Body of pancreas (tissue), 4 donors: ENCODE data around the gene NPY4R.
"Not testable (repeated sequence)": the region's sequence is repeated elsewhere in the genome, so short reads cannot be mapped to it uniquely, and the experiment has no call there.

Source experiments
- POLR2A ChIP-seq, 3 donors: fragments of 450-650 bp; IDR thresholded peaks; one replicate each; pipeline ENCODE4 v1.6.1; 2016; ENCODE audit warnings: antibody characterized with exemption in 3 of 3, mild to moderate bottlenecking in 2 of 3
- TF ChIP-seq, protein P1 (sequence below), 7 experiments: fragments of 450-650 bp in 4 of 7; fragments of 200-600 bp in 3 of 7; sonication (generic) in 3 of 7; IDR thresholded peaks; one replicate each; pipeline ENCODE4 v1.5.1; 2016 to 2019; ENCODE audit warnings: antibody characterized with exemption in 7 of 7

DNA sequence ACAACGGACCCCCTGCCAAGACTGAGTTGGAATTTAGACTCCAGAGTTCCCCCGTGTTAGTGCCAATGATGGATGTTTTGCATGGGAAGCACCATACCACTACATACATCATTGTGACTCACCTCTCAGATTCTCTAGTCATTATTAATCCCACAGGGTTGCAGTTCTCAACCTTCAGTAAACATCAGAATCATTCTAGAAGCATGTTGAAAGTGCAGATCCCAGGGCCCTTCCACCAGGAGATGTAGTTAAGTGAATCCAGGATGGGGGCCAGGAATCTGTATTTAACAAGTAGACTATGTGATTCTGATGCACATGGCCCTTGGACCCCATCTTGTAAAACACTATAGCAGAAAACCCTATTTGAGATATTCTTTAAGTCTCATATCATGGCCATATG is 2.1 kb downstream of the NPY4R start:
- TF ChIP-seq, protein P1, sequence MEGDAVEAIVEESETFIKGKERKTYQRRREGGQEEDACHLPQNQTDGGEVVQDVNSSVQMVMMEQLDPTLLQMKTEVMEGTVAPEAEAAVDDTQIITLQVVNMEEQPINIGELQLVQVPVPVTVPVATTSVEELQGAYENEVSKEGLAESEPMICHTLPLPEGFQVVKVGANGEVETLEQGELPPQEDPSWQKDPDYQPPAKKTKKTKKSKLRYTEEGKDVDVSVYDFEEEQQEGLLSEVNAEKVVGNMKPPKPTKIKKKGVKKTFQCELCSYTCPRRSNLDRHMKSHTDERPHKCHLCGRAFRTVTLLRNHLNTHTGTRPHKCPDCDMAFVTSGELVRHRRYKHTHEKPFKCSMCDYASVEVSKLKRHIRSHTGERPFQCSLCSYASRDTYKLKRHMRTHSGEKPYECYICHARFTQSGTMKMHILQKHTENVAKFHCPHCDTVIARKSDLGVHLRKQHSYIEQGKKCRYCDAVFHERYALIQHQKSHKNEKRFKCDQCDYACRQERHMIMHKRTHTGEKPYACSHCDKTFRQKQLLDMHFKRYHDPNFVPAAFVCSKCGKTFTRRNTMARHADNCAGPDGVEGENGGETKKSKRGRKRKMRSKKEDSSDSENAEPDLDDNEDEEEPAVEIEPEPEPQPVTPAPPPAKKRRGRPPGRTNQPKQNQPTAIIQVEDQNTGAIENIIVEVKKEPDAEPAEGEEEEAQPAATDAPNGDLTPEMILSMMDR (IDR thresholded peaks at IDR 0.05): not testable (repeated sequence)
- not testable (repeated sequence) for TF ChIP-seq POLR2A (IDR thresholded peaks at IDR 0.05)
